ENCODE measurements around the gene GAPDHS. TPM values are rescaled to one million over a fixed set of nuclear protein-coding genes. Genes with fewer than 3 reads are reported as not detected.

GAPDHS gene
- total RNA-seq (2021; fragmentation: NEBNext Ultra II Directional; extraction: Animal tissue kit (Norgen Biotek cat#: 25700)) = not detected
- long read RNA-seq = 0 reads

DNA sequence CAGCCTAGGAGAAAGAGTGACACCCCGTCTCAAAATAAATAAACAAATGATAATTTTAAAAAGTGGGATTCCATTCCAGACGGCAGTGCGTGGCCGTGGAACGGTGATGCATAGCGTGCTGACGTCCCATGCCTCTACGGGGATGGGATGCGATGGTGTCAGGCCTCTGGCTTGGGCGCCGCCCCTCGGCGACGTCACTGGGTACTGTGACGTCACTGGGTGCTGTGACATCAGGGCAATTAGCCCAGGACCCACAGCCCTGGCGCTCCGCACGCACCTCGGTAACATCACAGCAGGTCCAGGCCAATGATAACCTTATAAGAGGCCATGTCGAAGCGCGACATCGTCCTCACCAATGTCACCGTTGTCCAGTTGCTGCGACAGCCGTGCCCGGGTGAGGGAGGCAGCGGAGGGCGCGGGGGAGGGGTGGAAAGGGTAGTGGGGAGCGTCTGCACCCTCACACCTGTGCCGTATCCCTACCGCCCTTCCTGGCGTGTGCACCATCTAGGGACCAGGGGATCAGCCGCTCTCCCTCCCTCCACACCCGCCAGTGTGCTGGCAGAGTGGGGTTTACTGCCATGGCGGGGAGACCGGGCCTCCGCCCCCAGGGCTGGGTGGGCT lies at the start of gene GAPDHS:
Gene GAPDHS, plus strand, starts transcription at position 256 of the 621 bp plus-strand sequence. Its CDS starts 72 bp downstream, at position 328.
- Mint-ChIP-seq H3K4me3 (peak within 1 kb of the TSS; percentile 55; the same call in 1 of the 2 replicates), H3K36me3 (ENCODE audit: low read depth) (no peaks in the 10 kb centered on the region), H3K9me3 (no peaks in the 10 kb centered on the region), H3K27me3 (ENCODE audit: insufficient read depth) (peaks cover 35% of the 10 kb centered on the region), H3K27ac (no peak within 1 kb of the TSS), H3K4me1 (ENCODE audit: low read depth) (peaks cover 13% of the 10 kb centered on the region)
- no peak for DNase-seq
- TF ChIP-seq, protein P1, sequence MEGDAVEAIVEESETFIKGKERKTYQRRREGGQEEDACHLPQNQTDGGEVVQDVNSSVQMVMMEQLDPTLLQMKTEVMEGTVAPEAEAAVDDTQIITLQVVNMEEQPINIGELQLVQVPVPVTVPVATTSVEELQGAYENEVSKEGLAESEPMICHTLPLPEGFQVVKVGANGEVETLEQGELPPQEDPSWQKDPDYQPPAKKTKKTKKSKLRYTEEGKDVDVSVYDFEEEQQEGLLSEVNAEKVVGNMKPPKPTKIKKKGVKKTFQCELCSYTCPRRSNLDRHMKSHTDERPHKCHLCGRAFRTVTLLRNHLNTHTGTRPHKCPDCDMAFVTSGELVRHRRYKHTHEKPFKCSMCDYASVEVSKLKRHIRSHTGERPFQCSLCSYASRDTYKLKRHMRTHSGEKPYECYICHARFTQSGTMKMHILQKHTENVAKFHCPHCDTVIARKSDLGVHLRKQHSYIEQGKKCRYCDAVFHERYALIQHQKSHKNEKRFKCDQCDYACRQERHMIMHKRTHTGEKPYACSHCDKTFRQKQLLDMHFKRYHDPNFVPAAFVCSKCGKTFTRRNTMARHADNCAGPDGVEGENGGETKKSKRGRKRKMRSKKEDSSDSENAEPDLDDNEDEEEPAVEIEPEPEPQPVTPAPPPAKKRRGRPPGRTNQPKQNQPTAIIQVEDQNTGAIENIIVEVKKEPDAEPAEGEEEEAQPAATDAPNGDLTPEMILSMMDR (IDR thresholded peaks at IDR 0.05) = no peak

DNA sequence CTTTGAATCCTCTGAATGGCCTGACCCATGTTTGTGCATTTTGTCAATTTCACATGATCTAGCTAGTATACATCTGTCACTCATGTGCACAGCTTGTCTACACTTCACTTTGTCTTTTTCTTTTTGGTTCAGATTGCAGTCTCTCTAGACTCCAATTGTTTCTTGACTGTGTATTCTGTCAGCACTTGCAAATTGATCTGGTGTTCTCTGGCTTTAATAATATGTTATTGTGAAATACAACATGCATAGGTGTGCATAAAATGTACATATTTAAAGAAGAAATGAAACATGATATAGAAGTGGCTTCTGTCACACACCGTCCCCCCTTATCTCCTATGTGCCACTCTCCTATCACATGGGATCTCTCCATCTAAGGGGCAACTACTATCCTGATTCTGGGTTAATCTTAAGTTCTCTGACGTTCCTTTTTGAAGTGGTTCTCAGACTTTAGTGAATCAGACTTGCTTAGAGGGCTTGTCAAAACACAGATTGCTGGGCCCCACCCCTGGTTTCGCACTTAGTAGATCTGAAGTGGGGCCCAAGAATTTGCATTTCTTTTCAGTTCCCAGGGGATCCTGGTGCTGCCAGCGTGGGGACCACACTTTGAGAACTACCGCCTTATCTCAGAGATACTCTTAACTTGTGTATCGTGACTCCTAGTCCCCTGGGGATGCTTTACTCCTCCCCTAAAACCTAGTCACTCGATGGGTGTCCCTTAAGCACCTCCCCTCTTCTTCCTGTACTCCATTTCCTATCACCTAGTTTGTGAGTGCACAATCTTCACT lies 48.8 kb upstream of the GAPDHS start:
- DNase-seq = no peak
- H3K27ac Mint-ChIP-seq = no peak overlapping the region
- TF ChIP-seq, protein P1 (IDR thresholded peaks at IDR 0.05) = no peak
- peaks cover 25% of the 10 kb centered on the region for H3K27me3 Mint-ChIP-seq (ENCODE audit: insufficient read depth)
- no peaks in the 10 kb centered on the region for H3K4me1 Mint-ChIP-seq (ENCODE audit: low read depth)
- no peaks in the 10 kb centered on the region for H3K9me3 Mint-ChIP-seq
- H3K36me3 Mint-ChIP-seq (ENCODE audit: low read depth) = no peaks in the 10 kb centered on the region
- no peak overlapping the region for H3K4me3 Mint-ChIP-seq

DNA sequence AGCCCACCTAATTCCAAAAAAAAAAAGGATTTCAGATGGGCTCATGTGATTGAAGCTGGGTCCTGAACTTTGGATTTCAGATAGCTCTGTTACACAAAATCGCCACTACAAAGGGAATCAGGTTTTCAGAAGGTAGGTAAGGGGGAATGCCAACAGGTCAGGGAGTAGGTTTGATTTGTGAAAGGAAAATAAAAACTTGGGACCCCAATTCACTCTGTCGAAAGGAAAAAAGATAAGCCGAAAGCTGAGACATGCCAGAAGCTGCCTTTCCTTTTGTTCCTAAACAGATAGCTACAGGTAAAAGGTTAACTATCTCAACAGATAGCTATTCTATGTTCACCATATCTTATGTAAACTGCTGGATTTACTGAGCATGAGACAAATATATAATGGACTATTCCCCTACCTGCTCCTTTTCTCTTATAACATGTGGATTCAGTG lies 47.0 kb upstream of the GAPDHS start:
- Mint-ChIP-seq H3K36me3 (ENCODE audit: low read depth) (no peaks in the 10 kb centered on the region), H3K4me3 (no peak overlapping the region), H3K9me3 (no peaks in the 10 kb centered on the region), H3K27me3 (ENCODE audit: insufficient read depth) (peaks cover 31% of the 10 kb centered on the region), H3K27ac (no peak overlapping the region), H3K4me1 (ENCODE audit: low read depth) (no peaks in the 10 kb centered on the region)
- no peak for DNase-seq
- TF ChIP-seq, protein P1 (IDR thresholded peaks at IDR 0.05) = no peak

DNA sequence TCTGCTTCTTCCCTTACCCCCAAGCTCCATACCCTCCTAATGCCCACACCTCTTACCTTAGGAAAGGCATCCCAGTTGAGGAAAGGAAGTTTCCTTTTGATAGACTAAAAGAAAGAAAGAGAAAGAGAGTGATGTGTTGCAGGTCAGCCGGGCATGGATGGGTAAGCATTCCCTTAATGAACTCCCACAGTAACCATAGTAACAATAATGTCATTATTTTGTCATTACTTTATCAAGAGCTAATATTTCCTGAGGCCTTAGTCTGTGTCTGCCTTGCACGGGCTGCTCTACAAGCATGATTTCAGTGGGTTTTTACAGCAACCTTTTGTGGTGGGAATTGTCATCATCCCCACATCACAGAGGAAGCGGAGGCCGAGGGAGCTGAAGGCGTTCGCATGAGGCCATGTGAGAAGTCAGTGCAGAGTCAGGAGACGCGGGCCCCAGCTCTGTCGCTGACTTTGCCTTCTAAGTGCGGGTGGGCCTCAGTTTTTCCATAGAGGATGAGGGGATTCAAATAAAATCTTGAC lies 45.5 kb upstream of the GAPDHS start:
- Mint-ChIP-seq H3K9me3 (no peaks in the 10 kb centered on the region), H3K4me3 (no peak overlapping the region), H3K27me3 (ENCODE audit: insufficient read depth) (peaks cover 44% of the 10 kb centered on the region), H3K27ac (no peak overlapping the region), H3K4me1 (ENCODE audit: low read depth) (no peaks in the 10 kb centered on the region), H3K36me3 (ENCODE audit: low read depth) (no peaks in the 10 kb centered on the region)
- DNase-seq = no peak
- TF ChIP-seq, protein P1 (IDR thresholded peaks at IDR 0.05) = no peak

DNA sequence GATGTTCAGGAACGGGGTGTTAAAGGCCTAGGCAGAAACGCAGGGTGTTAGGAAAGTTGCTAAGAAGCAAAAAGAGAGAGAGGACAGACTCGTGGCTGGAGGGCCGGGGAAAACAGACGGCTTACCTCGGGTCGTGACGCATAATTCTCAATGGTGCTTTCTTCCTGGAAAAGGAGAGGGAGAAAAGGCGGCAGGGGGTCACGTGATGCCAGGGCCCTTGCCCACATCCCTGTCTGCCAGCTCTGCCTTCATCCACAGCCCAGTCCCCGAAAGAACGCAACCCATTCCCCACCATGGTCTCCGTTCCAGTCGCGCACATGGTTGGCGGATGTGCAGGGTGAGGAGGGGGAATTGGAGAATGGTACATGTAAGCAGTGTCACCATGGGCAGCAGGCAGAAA lies 44.6 kb upstream of the GAPDHS start:
- Mint-ChIP-seq H3K27me3 (ENCODE audit: insufficient read depth) (peaks cover 50% of the 10 kb centered on the region), H3K9me3 (no peaks in the 10 kb centered on the region), H3K27ac (no peak overlapping the region), H3K36me3 (ENCODE audit: low read depth) (no peaks in the 10 kb centered on the region), H3K4me1 (ENCODE audit: low read depth) (no peaks in the 10 kb centered on the region), H3K4me3 (no peak overlapping the region)
- DNase-seq = no peak
- TF ChIP-seq, protein P1 (IDR thresholded peaks at IDR 0.05) = no peak

Measured in HFFc6 (cell line).